HG03097 (cell line): Measurements from ENCODE around the gene PMM2.
"Not testable (repeated sequence)": the region's sequence is repeated elsewhere in the genome, so short reads cannot be mapped to it uniquely, and the experiment has no call there.

ENCODE experiments used
- ATAC-seq: cut with Tn5 transposase; IDR thresholded peaks from one replicate; pipeline ENCODE4 v1.9.1; 2021; ENCODE audit not compliant: unreplicated experiment, low FRiP score

Gene PMM2

GRCh38 chr16:8777217-8777616, 20.4 kb upstream of the PMM2 start:
- no peak for ATAC-seq

GRCh38 chr16:8781797-8782196, 15.8 kb upstream of the PMM2 start:
- no peak for ATAC-seq

GRCh38 chr16:8782673-8783072, 15.0 kb upstream of the PMM2 start:
- no peak for ATAC-seq

GRCh38 chr16:8785408-8785807, 12.2 kb upstream of the PMM2 start:
- no peak for ATAC-seq

- not testable (repeated sequence) for ATAC-seq
Measured at GRCh38 chr16:8786316-8786715, 11.3 kb upstream of the PMM2 start.

- ATAC-seq = no peak
Measured at GRCh38 chr16:8788578-8789172, 9.0 kb upstream of the PMM2 start.

- no peak for ATAC-seq
Measured at GRCh38 chr16:8795091-8795490, 2.5 kb upstream of the PMM2 start.

DNA sequence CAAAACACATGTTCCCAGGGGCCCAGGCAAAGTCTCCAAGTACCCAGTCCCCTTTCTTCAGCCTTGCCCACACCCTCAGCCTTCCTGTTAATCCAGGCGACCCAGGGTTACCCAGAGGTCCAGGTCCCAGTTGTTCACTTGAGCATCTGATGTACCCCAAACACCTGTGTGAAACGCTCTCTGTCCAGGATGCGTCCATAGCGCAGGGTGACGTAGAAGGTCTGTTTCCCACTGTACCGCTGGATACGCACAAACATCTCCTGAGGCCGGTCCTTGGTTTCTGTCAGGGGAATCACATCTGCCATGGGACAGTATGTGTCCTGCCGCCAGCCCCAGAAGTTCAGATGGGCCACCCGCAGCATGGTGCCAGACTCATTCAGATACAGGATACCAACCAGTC, 1.8 kb upstream of the PMM2 start:
- ATAC-seq = no peak

- no peak for ATAC-seq
Measured at GRCh38 chr16:8796469-8797363, 923 bp upstream of the PMM2 start.

GRCh38 chr16:8798174-8798527, 512 bp downstream of the PMM2 start:
- ATAC-seq = no peak

- ATAC-seq = no peak
Measured at GRCh38 chr16:8798535-8799157, 1.0 kb downstream of the PMM2 start.

GRCh38 chr16:8801701-8802100, 4.1 kb downstream of the PMM2 start:
- ATAC-seq = no peak

DNA sequence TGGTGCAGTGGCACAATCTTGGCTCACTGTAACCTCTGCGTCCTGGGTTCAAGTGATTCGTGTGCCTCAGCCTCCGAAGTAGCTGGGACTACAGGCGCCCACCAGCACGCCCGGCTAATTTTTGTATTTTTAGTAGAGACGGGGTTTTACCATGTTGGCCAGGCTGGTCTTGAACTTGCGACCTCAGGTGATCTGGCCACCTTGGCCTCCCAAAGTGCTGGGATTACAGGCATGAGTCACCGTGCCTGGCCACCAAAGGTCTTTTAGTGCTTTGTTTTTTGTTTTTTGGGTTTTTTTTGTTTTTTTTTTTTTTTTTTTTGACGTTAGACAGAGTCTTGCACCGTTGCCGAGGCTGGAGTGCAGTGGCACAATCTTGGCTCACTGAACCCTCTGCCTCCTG, 6.1 kb downstream of the PMM2 start:
- not testable (repeated sequence) for ATAC-seq

GRCh38 chr16:8804313-8804712, 6.7 kb downstream of the PMM2 start:
- ATAC-seq = no peak

GRCh38 chr16:8806272-8806983, 8.8 kb downstream of the PMM2 start:
- ATAC-seq = no peak

- ATAC-seq = no peak
Measured at GRCh38 chr16:8807189-8807588, 9.6 kb downstream of the PMM2 start.

DNA sequence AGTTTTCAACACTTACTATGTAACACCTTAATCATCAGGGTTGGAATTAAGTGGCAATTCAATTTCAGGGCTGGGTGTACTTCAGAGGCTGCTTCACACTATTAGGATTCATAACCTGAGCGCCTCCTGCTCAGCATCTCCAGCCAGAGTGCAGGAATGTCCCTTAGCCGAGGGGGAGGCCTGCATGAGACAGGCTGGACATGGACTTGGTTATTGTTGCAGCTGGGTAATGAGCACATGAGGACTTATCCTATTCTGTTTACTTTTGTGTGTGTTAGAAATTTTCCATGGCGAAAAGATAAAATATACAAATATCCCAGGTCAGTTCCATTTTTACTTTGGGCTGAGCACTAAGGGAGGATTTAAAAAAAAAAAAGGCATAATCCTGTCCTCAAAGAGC, 10.4 kb downstream of the PMM2 start:
- no peak for ATAC-seq

GRCh38 chr16:8808613-8809353, 11.1 kb downstream of the PMM2 start:
- no peak for ATAC-seq

- no peak for ATAC-seq
Measured at GRCh38 chr16:8812162-8812843, 14.7 kb downstream of the PMM2 start.
